Stimulated activated CD8-positive, alpha-beta memory T cell treated with anti-CD3 and anti-CD28 coated beads, Interleukin-15, amount 100 ng/mL, for 24 hours (primary cell): ENCODE measurements around the gene PITRM1.
"Not testable (repeated sequence)": the region's sequence is repeated elsewhere in the genome, so short reads cannot be mapped to it uniquely, and the experiment has no call there.

ENCODE experiments used
- DNase-seq: peaks from one replicate; pipeline ENCODE4 v3.0.0-alpha.2; 2020; ENCODE audit warnings: low read depth

PITRM1 gene, protein sequence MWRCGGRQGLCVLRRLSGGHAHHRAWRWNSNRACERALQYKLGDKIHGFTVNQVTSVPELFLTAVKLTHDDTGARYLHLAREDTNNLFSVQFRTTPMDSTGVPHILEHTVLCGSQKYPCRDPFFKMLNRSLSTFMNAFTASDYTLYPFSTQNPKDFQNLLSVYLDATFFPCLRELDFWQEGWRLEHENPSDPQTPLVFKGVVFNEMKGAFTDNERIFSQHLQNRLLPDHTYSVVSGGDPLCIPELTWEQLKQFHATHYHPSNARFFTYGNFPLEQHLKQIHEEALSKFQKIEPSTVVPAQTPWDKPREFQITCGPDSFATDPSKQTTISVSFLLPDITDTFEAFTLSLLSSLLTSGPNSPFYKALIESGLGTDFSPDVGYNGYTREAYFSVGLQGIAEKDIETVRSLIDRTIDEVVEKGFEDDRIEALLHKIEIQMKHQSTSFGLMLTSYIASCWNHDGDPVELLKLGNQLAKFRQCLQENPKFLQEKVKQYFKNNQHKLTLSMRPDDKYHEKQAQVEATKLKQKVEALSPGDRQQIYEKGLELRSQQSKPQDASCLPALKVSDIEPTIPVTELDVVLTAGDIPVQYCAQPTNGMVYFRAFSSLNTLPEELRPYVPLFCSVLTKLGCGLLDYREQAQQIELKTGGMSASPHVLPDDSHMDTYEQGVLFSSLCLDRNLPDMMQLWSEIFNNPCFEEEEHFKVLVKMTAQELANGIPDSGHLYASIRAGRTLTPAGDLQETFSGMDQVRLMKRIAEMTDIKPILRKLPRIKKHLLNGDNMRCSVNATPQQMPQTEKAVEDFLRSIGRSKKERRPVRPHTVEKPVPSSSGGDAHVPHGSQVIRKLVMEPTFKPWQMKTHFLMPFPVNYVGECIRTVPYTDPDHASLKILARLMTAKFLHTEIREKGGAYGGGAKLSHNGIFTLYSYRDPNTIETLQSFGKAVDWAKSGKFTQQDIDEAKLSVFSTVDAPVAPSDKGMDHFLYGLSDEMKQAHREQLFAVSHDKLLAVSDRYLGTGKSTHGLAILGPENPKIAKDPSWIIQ

DNA sequence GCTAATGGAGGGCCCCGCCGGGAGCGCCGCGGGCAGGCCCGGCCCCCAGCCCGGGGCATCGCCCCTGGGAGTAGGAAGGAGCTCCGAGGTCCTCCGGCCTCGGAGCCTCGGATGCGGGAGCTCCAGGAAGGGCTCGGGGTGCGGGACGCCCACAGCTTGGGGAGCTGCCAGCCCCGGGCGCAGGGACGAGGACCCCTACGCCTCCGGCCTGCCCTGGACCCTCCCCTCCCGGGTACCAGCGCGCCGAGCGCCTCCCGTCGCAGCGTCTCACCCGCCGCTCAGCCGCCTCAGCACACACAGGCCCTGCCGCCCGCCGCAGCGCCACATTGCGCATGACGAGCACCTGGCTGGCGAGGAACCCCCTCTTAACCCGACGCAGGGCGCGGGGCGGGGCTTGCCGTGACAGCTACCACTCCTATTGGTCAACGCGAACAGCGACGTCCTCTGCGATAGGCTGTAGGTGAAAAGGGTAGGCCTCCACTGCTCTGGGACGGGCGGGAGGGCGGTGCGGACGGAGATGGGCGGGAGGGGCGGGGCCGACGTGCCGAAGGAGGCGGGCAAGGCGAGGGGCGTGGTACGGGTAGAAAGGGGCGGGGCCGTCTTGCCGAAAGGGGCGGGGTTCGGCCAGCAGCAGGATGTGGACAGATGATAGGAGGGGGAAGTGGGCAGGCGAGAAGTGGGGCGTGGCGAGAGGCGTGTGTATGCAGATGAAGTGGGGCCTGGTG, at the start of gene PITRM1:
TSS of gene PITRM1 (minus strand) at position 337 of the 725 bp plus-strand sequence. CDS start at position 327, 10 bp downstream.
- peak; percentile 96 for DNase-seq

DNA sequence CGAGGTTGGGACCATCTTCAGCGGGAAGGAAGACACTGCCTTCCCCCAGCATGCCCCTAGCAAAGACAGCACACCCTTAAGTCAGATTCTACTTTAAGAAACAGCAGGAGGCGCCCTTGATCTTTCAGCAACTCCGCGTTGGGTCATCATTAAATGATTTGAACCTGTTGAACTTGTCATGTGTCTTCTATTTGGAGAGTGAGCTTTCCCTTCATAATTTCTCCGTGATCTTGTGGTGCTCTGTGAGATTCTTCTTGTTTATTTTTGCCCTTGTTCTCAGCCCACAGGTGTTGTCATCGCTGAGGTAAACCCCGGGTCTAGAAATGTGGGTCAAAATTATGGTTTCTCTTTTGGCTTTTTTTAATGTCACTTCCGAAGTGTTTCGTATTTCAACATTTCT, 49.5 kb upstream of the PITRM1 start:
- no peak for DNase-seq

DNA sequence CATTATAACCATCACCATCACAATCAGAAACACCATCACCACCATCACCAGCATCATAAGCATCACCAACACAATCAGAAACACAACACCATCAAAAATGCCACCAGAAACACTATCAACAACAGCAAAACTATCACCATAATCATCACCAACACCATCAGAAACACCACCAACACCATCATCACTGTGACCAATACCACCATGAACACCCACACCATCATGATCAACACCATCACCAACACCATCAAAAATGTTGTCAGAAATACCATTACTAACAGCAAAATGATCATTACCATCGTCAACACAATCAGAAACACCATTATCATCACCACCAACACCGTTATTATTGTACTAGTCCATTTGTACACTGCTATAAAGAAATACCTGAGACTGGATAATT, 49.0 kb upstream of the PITRM1 start:
- DNase-seq: not testable (repeated sequence)

DNA sequence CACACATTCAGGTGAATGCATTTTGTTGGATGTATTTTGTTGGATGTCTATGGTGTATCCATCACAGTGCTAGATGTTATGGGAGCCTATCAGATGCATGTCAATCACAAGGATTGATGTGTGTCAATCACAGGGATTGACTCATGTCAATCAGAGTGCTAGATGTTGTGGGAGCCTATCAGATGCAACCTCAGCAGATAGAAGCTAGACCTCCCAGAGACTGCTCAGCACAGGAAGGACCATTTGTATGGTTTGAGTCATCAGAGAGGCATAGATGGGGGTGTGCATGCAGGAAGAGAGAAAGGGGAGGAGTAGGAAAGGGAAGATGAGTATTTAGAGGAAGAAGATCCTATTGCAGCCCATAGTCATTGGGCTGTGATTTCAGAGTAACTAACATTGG, 48.3 kb upstream of the PITRM1 start:
- DNase-seq: no peak

DNA sequence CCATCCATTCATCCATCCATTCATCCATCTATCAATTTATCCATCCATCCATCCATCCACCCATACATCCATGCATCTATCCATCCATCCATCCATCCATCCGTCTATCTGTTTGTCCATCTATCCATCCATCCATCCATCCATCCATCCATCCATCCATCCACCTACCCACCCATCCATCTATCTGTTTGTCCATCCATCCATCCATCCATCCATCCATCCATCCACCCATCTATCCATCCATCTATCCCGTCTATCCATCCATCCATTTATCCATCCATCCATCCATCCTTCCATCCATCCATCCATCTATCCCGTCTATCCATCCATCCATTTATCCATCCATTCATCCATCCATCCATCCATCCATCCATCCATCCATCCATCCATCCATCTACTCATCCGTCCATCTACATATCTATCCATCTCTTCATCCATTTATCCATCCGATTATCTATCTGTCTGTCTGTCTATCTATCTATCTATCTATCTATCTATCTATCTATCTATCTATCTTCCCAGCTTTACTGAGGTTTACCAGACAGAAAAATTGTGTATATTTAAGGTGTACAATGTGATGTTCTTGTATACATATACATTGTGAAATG, 46.5 kb upstream of the PITRM1 start:
- not testable (repeated sequence) for DNase-seq

DNA sequence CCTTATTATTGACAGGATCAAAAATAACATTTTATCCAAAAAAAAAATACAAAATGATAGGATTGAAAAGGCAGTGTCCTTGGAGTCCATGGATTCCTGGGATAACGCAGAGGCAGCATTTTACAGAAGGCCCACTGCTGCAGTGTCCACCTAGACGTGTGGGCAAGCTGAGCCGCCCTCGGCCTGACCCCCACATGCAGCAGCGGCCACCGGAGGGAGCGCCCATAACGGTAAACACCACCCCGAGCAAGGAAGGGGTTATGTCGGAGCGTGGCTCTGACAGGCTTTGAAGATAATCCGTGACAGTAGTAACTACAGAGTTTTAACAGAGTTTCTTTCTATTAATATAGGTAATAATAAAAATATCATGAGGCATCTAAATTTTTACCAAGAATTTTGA, 45.3 kb upstream of the PITRM1 start:
- DNase-seq: no peak

DNA sequence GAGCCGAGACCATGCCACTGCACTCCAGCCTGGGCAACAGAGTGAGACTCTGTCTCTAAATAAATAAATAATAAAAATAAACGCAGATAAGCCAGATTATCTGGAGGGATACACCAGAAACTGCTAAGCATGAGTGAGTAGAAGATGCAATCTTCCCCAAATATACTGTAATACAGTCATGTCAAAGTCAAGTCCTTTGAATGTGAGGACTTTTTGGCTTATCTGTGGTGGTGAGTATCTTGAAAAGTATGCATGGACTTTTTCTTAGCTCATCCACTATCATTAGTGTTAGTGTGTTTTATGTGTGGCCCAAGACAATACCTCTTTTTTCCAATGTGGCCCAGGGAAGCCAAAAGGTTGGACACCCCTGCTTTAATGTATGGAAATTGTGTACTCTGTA, 44.7 kb upstream of the PITRM1 start:
- no peak for DNase-seq

DNA sequence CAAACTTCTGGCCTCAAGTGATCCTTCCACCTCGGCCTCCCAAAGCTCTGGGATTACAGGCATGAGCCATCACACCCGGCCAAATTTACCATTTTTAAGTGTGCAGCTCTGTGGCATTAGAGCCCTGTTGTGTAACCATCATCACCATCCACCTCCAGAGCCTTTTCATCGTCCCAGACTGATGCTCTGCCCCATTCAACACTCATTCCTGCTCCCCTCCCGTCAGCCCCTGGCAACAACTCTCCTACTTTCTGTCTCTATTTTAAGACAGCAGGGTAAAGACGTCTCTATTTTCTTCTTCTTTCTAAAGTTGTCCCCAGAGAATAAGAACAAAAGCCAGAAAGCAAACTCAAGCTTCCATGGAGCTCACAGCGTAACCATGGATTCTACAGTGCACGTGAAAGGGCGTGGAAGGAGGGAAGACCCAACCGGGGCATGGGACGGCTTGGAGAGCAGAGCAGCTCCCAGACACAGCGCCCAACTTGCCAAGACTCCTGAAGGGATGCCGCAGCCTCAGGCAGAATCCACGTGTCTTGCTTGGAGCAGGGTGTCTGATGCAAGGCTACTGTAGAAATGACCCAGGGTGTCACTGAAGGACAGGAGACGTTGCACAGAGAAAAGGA, 42.7 kb upstream of the PITRM1 start:
- no peak for DNase-seq

DNA sequence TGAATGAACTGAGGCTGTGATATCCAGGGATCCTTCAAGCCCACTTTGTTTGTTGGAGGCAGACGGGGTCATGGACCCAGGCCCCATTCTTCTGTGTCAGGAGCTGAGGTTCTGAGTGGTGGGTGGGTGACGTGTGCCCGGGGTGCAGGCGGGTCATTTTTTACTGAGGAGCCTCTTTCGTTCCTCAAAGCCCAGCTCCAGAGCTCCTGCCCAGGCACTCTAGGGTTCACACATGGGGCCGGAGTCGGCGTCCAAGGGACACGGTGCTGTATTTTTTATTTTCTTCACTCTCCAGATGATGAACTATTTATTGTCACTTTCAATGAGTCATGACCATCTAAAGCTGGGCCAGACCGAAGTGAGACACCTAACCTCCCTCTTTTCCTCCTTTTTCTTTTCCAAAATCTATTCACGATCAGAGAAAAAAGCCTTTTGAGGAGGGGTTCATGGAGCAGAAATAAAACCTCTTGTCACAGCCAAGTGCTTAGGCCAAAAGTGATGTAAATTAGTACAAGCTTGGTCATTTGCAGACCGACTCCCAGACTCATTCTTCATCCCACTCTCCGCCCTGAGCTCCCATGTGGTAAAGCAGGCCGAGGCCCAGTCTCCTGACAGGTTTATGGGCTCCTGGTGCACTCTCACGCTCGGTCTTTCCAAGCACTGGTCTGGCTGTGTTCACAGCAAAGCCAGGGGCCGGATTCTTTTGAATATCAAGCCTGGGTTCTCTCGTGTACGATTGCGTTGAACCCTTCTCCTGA, 41.4 kb upstream of the PITRM1 start:
- no peak for DNase-seq

DNA sequence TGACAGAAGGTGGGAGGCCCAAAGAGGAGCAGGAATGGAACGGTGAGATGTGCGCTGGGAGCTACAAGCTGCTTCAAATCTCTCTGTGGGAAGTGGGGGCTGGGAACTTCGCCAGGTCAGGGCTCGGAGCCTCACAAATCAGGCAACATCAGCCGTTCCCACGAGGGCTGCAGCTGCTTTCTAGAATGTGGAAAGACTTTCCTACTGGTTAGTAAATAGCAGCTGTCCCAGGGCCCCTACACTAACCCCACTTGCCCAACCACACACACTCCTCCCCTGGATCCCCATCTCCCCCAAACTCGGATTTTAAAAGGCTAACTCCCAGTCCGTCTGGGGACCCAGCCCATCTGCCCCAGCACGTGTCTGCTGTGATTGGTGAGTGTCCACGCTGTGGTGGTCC, 40.6 kb upstream of the PITRM1 start:
- no peak for DNase-seq

DNA sequence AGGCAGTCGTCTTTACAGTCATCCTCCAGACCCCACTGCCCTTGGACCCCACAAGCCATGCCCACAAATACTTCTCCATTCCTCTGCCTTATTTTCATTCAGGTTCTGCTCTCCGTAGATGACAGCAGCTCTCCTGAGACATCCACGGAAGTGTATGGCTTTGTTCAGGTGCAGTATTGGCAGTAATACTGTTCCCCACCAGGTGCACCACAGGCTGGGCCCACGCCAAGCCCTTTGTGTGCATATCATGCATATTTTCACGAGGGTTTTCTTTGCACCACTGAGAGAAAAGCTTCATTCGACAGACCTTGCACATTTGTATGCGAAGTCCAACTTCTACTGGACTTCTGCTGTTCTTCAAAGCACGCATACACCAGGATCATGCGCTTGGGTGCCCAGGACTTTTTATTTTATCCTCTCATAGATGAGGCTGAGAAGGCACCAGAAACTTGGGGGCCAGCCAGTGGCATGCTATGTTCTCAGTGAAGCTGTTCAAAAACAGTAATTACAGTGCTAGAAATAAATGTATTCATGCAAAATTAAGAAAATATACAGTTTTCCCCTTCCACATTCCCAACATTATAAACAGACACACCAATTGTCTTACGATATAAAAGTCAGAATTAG, 37.8 kb upstream of the PITRM1 start:
- DNase-seq: no peak

DNA sequence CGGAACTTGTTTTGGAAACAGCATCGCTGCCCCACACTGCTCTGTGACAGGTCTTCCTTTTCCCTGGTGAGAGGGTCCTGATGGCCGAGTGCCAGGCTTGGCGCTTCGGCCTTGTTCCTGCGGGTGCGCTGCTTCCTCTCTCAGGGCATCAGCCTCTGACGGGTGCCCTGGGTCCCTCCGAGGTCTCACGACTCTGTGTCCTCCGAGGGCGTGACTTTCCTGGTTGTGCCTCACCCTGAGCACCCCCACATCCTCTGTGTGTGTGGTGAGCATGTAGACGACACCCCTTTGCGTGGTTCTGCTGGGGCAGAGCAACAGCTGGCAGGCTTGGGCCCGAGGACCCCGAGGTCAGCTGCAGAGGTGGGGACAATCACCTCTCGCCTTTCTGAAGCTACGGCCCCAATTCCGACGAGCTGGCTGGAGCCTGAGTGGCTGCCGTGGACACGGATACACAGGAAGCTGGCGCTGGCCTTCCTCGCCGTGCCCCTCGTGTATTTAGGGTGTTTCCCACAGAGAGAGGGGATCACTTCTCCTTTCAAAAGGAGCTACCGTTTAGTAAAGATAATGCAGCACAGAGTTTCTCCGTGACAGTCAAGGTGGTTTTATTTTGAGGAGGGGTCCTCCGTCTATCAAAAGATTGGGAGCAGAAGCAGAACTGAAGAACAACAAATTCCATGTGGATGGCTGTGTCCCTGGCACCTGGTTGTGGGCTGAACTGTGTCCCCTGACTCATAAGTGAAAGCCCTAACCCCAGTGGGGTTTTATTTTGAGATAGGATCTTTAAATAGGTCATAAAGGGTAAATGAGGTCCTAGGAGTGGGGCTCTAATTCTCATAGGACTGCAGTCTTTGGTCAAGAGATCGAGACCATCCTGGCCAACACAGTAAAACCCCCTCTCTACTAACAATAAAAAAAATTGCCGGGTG, 36.2 kb upstream of the PITRM1 start:
- DNase-seq: no peak

DNA sequence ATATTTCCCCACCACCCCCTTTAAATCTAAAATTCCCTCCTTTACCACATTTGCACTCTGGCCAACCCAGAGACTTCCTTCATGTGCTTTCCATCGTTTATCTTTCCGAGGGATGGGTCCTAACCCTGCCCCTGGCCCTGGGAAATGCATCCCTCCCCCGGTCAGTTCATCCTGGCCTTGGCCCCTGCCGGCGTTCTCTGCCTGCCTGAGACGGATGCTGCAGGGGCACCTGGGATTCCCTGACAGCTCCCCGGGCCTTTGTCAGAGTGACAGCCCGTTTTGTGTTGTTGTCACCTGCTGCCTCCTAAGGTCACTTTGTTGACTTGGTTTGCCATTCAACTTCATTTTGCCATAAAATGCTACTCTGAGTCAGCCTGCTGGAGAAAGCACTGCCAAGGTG, 34.8 kb upstream of the PITRM1 start:
- DNase-seq: no peak

DNA sequence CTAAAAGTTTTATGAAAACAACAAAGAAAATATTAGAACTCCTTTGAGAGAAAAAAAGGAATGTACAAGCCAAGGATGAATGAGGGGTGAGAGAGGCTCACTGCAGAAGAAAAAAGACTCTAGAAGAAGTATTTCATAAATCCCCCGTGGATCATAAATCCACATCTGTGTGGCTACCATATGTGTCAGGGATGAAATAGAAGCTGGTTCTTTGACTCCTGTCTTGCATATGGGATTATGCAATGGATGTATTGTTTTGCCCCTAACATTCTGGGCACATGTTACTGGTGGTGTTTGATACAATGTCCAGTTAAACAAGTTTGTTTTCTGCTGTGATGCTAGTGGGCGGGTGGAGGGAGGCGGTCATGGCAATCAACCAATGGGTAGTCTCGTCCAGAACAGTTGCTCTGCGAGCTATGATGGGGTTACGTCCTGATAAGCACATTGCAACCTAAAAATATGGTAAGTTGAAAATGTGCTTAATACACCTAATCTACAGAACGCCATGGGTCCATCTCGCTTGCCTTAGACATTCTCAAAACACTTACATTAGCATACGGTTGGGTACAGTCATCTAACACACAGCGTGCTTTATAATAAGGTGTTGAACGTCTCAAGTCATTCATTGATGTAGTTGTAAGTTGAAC, 34.1 kb upstream of the PITRM1 start:
- no peak for DNase-seq

DNA sequence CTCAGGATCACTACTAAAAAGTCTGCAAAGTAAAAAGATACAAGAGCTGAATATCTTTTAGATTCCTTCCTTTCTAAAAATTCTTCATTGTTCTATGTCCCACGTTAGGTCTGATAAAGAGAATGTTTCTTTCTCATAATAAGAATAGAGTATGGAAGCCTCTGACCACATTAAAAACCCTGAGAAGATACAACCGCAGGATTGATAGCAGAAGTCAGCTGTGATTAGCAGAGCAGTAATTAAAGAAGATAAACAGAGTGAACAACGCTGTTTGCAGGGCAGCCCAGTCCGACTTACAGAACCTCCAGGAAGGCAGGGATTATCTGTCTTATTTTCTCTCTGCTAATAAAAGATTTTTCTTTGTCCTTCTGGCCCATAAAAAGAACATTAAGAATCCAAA, 31.4 kb upstream of the PITRM1 start:
- DNase-seq: no peak

DNA sequence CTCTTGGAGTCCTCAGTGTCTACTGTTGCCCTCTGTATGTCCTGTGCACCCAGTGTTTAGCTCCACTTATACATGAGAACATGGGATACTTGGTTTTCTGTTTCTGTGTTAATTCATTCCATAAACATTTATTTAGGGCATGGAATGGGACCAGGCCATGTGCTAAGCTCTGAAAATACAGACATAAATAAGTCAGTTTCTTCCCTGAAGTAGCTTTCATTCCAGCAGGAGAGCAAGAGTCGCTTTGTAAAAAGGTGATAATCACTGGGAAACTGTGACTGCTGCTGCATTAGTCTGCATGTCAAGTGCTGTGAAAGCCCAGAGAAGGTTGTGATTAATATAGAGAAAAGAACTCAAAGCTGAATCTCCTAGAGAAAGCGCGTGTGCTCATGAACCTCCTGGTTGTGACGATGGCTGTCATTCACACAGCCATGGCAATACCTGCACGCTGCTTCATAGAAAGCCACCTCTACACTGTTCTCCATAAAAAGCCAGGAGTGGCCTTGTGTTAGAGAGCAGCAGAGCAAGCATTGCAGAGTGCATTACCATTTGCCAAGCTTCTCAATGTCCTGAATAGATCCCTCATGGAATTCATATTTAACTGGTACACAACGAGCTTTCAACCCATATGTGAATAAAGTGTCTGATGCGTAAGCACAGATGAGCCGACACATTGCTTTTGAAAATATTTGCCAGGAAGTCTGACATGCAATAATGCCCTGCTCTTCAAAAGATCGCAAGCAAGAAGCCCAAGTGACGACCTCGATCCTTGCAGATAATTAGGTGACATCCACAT, 30.6 kb upstream of the PITRM1 start:
- no peak for DNase-seq

DNA sequence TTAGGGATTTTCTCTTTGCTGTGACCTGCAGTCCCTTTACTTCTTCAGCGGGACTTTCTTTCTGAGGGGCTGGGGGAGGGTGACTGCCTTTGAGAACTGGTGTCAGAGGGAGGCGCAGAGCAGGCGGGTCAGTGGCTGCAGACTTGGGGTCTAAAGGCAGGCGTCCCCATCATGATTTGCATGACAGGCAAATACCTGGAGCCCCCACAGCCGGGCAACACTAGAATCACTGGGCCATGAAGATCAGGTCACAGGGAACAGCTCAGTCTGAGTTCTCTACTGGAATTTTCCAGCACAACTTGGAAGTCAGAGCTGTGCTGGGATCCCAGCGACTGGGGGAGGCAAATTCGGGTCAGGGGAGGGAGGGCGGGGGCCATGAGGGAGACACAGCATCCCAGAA, 29.2 kb upstream of the PITRM1 start:
- no peak for DNase-seq

DNA sequence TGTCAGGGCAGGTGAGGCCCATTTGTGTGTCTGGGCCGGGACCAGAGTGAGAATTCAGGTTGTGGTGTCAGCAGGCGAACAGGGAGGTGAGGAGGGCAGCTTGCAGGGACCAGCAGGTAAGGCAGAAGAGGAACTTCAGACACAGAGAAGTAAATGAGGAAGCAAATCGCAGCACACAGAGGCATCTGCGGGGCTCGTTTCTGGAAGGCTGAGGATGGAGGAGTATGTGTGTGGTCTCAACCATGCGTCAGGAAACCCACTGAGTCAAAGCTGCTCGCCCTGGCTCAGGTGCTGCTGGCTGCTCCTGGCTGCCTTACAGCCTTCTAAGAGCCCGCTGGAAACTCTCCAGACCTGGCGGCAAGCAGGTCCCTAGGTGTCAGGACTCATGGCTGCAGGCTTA, 26.9 kb upstream of the PITRM1 start:
- no peak for DNase-seq
